ENCODE data around the gene GTPBP8. TPM values are rescaled to one million over a fixed set of nuclear protein-coding genes. Genes with fewer than 3 reads are reported as not detected.

Gene GTPBP8
- total RNA-seq (2012; rRNA removed) = 46.4 and 57.0 TPM in 2 replicates

- H3K27me3 ChIP-seq (ENCODE audit: control insufficient read depth, insufficient read depth, low read length) = no peaks in the 10 kb centered on the region
- no peaks in the 10 kb centered on the region for H3K9me3 ChIP-seq (replicated peaks; ENCODE audit: low read length)
- H3K9ac ChIP-seq (ENCODE audit: low read depth, low read length) = peak within 1 kb of the TSS; percentile 88
- H3K4me1 ChIP-seq (ENCODE audit: control insufficient read depth, insufficient read depth, low read length) = peaks cover 14% of the 10 kb centered on the region
- H3K36me3 ChIP-seq (ENCODE audit: insufficient read depth, low read length) = no peaks in the 10 kb centered on the region
- peak within 1 kb of the TSS; percentile 94 for H3K4me3 ChIP-seq (ENCODE audit: low read length)
- H3K4me2 ChIP-seq (ENCODE audit: low read length) = peak within 1 kb of the TSS; percentile 83
Measured at GRCh38 chr3:112990672-112991602, at the start of gene GTPBP8. TSS of gene GTPBP8 (plus strand) at chr3:112990984. CDS start at chr3:112991000, 16 bp downstream.

GRCh38 chr3:112948346-112948838 is 42.4 kb upstream of the GTPBP8 start:
- Histone ChIP-seq H3K4me3 (ENCODE audit: low read length) (no peak overlapping the region), H3K9ac (ENCODE audit: low read depth, low read length) (no peak overlapping the region), H3K36me3 (ENCODE audit: insufficient read depth, low read length) (no peaks in the 10 kb centered on the region), H3K9me3 (replicated peaks; ENCODE audit: low read length) (no peaks in the 10 kb centered on the region), H3K27me3 (ENCODE audit: control insufficient read depth, insufficient read depth, low read length) (no peaks in the 10 kb centered on the region), H3K4me2 (ENCODE audit: low read length) (no peak overlapping the region), H3K4me1 (ENCODE audit: control insufficient read depth, insufficient read depth, low read length) (no peaks in the 10 kb centered on the region)

- Histone ChIP-seq H3K9ac (ENCODE audit: low read depth, low read length) (no peak overlapping the region), H3K4me2 (ENCODE audit: low read length) (no peak overlapping the region), H3K4me3 (ENCODE audit: low read length) (no peak overlapping the region), H3K4me1 (ENCODE audit: control insufficient read depth, insufficient read depth, low read length) (no peaks in the 10 kb centered on the region), H3K9me3 (replicated peaks; ENCODE audit: low read length) (no peaks in the 10 kb centered on the region), H3K27me3 (ENCODE audit: control insufficient read depth, insufficient read depth, low read length) (no peaks in the 10 kb centered on the region), H3K36me3 (ENCODE audit: insufficient read depth, low read length) (no peaks in the 10 kb centered on the region)
Measured at GRCh38 chr3:112956351-112956750, 34.4 kb upstream of the GTPBP8 start.

- Histone ChIP-seq H3K4me1 (ENCODE audit: control insufficient read depth, insufficient read depth, low read length) (no peaks in the 10 kb centered on the region), H3K36me3 (ENCODE audit: insufficient read depth, low read length) (no peaks in the 10 kb centered on the region), H3K27me3 (ENCODE audit: control insufficient read depth, insufficient read depth, low read length) (no peaks in the 10 kb centered on the region), H3K4me3 (ENCODE audit: low read length) (no peak overlapping the region), H3K9me3 (replicated peaks; ENCODE audit: low read length) (no peaks in the 10 kb centered on the region), H3K4me2 (ENCODE audit: low read length) (no peak overlapping the region), H3K9ac (ENCODE audit: low read depth, low read length) (no peak overlapping the region)
Measured at GRCh38 chr3:112958811-112959560, 31.8 kb upstream of the GTPBP8 start.

- Histone ChIP-seq H3K4me1 (ENCODE audit: control insufficient read depth, insufficient read depth, low read length) (no peaks in the 10 kb centered on the region), H3K4me2 (ENCODE audit: low read length) (no peak overlapping the region), H3K36me3 (ENCODE audit: insufficient read depth, low read length) (no peaks in the 10 kb centered on the region), H3K9ac (ENCODE audit: low read depth, low read length) (no peak overlapping the region), H3K27me3 (ENCODE audit: control insufficient read depth, insufficient read depth, low read length) (peaks cover 6% of the 10 kb centered on the region), H3K4me3 (ENCODE audit: low read length) (no peak overlapping the region), H3K9me3 (replicated peaks; ENCODE audit: low read length) (no peaks in the 10 kb centered on the region)
Measured at GRCh38 chr3:112963683-112964082, 27.1 kb upstream of the GTPBP8 start.

GRCh38 chr3:112965656-112966055 is 25.1 kb upstream of the GTPBP8 start:
- Histone ChIP-seq H3K36me3 (ENCODE audit: insufficient read depth, low read length) (no peaks in the 10 kb centered on the region), H3K9me3 (replicated peaks; ENCODE audit: low read length) (no peaks in the 10 kb centered on the region), H3K4me3 (ENCODE audit: low read length) (no peak overlapping the region), H3K4me2 (ENCODE audit: low read length) (no peak overlapping the region), H3K27me3 (ENCODE audit: control insufficient read depth, insufficient read depth, low read length) (peaks cover 9% of the 10 kb centered on the region), H3K4me1 (ENCODE audit: control insufficient read depth, insufficient read depth, low read length) (no peaks in the 10 kb centered on the region), H3K9ac (ENCODE audit: low read depth, low read length) (no peak overlapping the region)

GRCh38 chr3:112966633-112967032 is 24.2 kb upstream of the GTPBP8 start:
- no peaks in the 10 kb centered on the region for H3K9me3 ChIP-seq (replicated peaks; ENCODE audit: low read length)
- H3K36me3 ChIP-seq (ENCODE audit: insufficient read depth, low read length) = no peaks in the 10 kb centered on the region
- no peak overlapping the region for H3K4me3 ChIP-seq (ENCODE audit: low read length)
- no peak overlapping the region for H3K9ac ChIP-seq (ENCODE audit: low read depth, low read length)
- H3K4me2 ChIP-seq (ENCODE audit: low read length) = no peak overlapping the region
- H3K4me1 ChIP-seq (ENCODE audit: control insufficient read depth, insufficient read depth, low read length) = no peaks in the 10 kb centered on the region
- H3K27me3 ChIP-seq (ENCODE audit: control insufficient read depth, insufficient read depth, low read length) = peaks cover 10% of the 10 kb centered on the region

- Histone ChIP-seq H3K9ac (ENCODE audit: low read depth, low read length) (no peak overlapping the region), H3K4me2 (ENCODE audit: low read length) (no peak overlapping the region), H3K27me3 (ENCODE audit: control insufficient read depth, insufficient read depth, low read length) (peaks cover 10% of the 10 kb centered on the region), H3K4me3 (ENCODE audit: low read length) (no peak overlapping the region), H3K4me1 (ENCODE audit: control insufficient read depth, insufficient read depth, low read length) (no peaks in the 10 kb centered on the region), H3K36me3 (ENCODE audit: insufficient read depth, low read length) (no peaks in the 10 kb centered on the region), H3K9me3 (replicated peaks; ENCODE audit: low read length) (no peaks in the 10 kb centered on the region)
Measured at GRCh38 chr3:112967425-112967824, 23.4 kb upstream of the GTPBP8 start.

- peaks cover 10% of the 10 kb centered on the region for H3K27me3 ChIP-seq (ENCODE audit: control insufficient read depth, insufficient read depth, low read length)
- H3K4me3 ChIP-seq (ENCODE audit: low read length) = no peak overlapping the region
- no peaks in the 10 kb centered on the region for H3K9me3 ChIP-seq (replicated peaks; ENCODE audit: low read length)
- H3K36me3 ChIP-seq (ENCODE audit: insufficient read depth, low read length) = no peaks in the 10 kb centered on the region
- no peak overlapping the region for H3K9ac ChIP-seq (ENCODE audit: low read depth, low read length)
- no peaks in the 10 kb centered on the region for H3K4me1 ChIP-seq (ENCODE audit: control insufficient read depth, insufficient read depth, low read length)
- no peak overlapping the region for H3K4me2 ChIP-seq (ENCODE audit: low read length)
Measured at GRCh38 chr3:112967828-112968227, 23.0 kb upstream of the GTPBP8 start.

- no peak overlapping the region for H3K9ac ChIP-seq (ENCODE audit: low read depth, low read length)
- no peak overlapping the region for H3K4me3 ChIP-seq (ENCODE audit: low read length)
- peaks cover 10% of the 10 kb centered on the region for H3K27me3 ChIP-seq (ENCODE audit: control insufficient read depth, insufficient read depth, low read length)
- H3K4me2 ChIP-seq (ENCODE audit: low read length) = no peak overlapping the region
- H3K9me3 ChIP-seq (replicated peaks; ENCODE audit: low read length) = no peaks in the 10 kb centered on the region
- no peaks in the 10 kb centered on the region for H3K36me3 ChIP-seq (ENCODE audit: insufficient read depth, low read length)
- no peaks in the 10 kb centered on the region for H3K4me1 ChIP-seq (ENCODE audit: control insufficient read depth, insufficient read depth, low read length)
Measured at GRCh38 chr3:112972158-112972557, 18.6 kb upstream of the GTPBP8 start.

- no peak overlapping the region for H3K9ac ChIP-seq (ENCODE audit: low read depth, low read length)
- no peaks in the 10 kb centered on the region for H3K4me1 ChIP-seq (ENCODE audit: control insufficient read depth, insufficient read depth, low read length)
- H3K4me3 ChIP-seq (ENCODE audit: low read length) = no peak overlapping the region
- H3K4me2 ChIP-seq (ENCODE audit: low read length) = no peak overlapping the region
- peaks cover 10% of the 10 kb centered on the region for H3K27me3 ChIP-seq (ENCODE audit: control insufficient read depth, insufficient read depth, low read length)
- H3K9me3 ChIP-seq (replicated peaks; ENCODE audit: low read length) = no peaks in the 10 kb centered on the region
- H3K36me3 ChIP-seq (ENCODE audit: insufficient read depth, low read length) = no peaks in the 10 kb centered on the region
Measured at GRCh38 chr3:112973325-112974177, 17.2 kb upstream of the GTPBP8 start.
